Liver (tissue), 3 donors: Measurements from ENCODE around the gene SLC44A3.

Experiments
- EGR1 ChIP-seq, 2 donors: IDR thresholded peaks; 2 replicates each; pipeline ENCODE4 v1.6.1; 2016 to 2018; ENCODE audit warnings: antibody characterized with exemption in 2 of 2, low read depth in 2 of 2
- GABPA ChIP-seq, 2 donors: IDR thresholded peaks in 1 of 2; conservative IDR thresholded peaks in 1 of 2; 2 replicates each; pipeline ENCODE4 v1.6.1; 2016; ENCODE audit warnings: antibody characterized with exemption in 2 of 2, mild to moderate bottlenecking in 1 of 2, moderate library complexity in 1 of 2
- JUND ChIP-seq, 2 donors: IDR thresholded peaks; 2 replicates each; pipeline ENCODE4 v1.6.1; 2016; ENCODE audit warnings: antibody characterized with exemption in 2 of 2
- MAX ChIP-seq: IDR thresholded peaks from 2 replicates; pipeline ENCODE4 v1.6.1; 2016; ENCODE audit warnings: antibody characterized with exemption
- RAD21 ChIP-seq, 2 donors: IDR thresholded peaks; 2 replicates each; pipeline ENCODE4 v1.6.1; 2016; ENCODE audit warnings: antibody characterized with exemption in 2 of 2, mild to moderate bottlenecking in 2 of 2
- SP1 ChIP-seq: IDR thresholded peaks from 2 replicates; pipeline ENCODE4 v1.6.1; 2018; ENCODE audit warnings: antibody characterized with exemption, mild to moderate bottlenecking
- TAF1 ChIP-seq: conservative IDR thresholded peaks from 2 replicates; pipeline ENCODE4 v1.6.1; 2016; ENCODE audit warnings: antibody characterized with exemption, mild to moderate bottlenecking
- YY1 ChIP-seq: IDR thresholded peaks from 2 replicates; pipeline ENCODE4 v1.6.1; 2016; ENCODE audit warnings: antibody characterized with exemption, mild to moderate bottlenecking
- TF ChIP-seq, protein P1 (sequence below): fragments of 150-350 bp; IDR thresholded peaks from 2 replicates; pipeline ENCODE4 v1.5.1; 2017; ENCODE audit warnings: improper control_type of control experiment, low read depth, low read length; ENCODE audit not compliant: missing input control
- TF ChIP-seq, protein P2 (sequence below): IDR thresholded peaks from 2 replicates; pipeline ENCODE4 v1.6.1; 2016; ENCODE audit warnings: antibody characterized with exemption, mild to moderate bottlenecking
- TF ChIP-seq, protein P3 (sequence below): IDR thresholded peaks from 2 replicates; pipeline ENCODE4 v1.6.1; 2016; ENCODE audit warnings: antibody characterized with exemption
- donor health status: healthy.
- donor health status: healthy.

DNA sequence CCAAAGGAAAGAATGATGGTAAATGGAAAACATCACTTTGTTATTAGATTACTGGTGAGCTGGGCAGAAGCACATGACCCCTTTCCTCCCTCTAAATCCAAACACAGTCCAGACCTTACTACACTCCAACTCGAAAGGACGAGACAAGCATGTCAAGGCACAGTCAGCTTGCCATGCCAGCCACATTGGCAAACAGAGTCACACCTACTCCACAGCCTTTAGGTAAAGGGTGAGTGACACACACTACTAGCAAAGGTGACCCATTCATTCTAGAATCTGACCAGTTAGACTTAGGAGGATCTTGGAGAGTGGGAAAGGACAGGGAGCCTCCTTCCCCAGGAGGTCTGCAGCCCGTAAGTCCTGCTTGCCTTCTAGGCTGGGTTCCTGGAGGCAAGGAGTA lies 3.0 kb downstream of the SLC44A3 start:
- TF ChIP-seq, protein P1, sequence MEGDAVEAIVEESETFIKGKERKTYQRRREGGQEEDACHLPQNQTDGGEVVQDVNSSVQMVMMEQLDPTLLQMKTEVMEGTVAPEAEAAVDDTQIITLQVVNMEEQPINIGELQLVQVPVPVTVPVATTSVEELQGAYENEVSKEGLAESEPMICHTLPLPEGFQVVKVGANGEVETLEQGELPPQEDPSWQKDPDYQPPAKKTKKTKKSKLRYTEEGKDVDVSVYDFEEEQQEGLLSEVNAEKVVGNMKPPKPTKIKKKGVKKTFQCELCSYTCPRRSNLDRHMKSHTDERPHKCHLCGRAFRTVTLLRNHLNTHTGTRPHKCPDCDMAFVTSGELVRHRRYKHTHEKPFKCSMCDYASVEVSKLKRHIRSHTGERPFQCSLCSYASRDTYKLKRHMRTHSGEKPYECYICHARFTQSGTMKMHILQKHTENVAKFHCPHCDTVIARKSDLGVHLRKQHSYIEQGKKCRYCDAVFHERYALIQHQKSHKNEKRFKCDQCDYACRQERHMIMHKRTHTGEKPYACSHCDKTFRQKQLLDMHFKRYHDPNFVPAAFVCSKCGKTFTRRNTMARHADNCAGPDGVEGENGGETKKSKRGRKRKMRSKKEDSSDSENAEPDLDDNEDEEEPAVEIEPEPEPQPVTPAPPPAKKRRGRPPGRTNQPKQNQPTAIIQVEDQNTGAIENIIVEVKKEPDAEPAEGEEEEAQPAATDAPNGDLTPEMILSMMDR: no peak
- TF ChIP-seq, protein P2, sequence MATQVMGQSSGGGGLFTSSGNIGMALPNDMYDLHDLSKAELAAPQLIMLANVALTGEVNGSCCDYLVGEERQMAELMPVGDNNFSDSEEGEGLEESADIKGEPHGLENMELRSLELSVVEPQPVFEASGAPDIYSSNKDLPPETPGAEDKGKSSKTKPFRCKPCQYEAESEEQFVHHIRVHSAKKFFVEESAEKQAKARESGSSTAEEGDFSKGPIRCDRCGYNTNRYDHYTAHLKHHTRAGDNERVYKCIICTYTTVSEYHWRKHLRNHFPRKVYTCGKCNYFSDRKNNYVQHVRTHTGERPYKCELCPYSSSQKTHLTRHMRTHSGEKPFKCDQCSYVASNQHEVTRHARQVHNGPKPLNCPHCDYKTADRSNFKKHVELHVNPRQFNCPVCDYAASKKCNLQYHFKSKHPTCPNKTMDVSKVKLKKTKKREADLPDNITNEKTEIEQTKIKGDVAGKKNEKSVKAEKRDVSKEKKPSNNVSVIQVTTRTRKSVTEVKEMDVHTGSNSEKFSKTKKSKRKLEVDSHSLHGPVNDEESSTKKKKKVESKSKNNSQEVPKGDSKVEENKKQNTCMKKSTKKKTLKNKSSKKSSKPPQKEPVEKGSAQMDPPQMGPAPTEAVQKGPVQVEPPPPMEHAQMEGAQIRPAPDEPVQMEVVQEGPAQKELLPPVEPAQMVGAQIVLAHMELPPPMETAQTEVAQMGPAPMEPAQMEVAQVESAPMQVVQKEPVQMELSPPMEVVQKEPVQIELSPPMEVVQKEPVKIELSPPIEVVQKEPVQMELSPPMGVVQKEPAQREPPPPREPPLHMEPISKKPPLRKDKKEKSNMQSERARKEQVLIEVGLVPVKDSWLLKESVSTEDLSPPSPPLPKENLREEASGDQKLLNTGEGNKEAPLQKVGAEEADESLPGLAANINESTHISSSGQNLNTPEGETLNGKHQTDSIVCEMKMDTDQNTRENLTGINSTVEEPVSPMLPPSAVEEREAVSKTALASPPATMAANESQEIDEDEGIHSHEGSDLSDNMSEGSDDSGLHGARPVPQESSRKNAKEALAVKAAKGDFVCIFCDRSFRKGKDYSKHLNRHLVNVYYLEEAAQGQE: no peak
- TF ChIP-seq SP1 (no peak), JUND (IDR thresholded peaks at IDR 0.05) (no peak), EGR1 (IDR thresholded peaks at IDR 0.05; ENCODE audit: low read depth in 2 of 2) (no peak), YY1 (no peak), MAX (no peak), TAF1 (no peak), RAD21 (IDR thresholded peaks at IDR 0.05) (no peak), GABPA (IDR thresholded peaks at IDR 0.05 in 1 of 2, conservative IDR thresholded peaks at IDR 0.05 in 1 of 2) (no peak)
- TF ChIP-seq, protein P3, sequence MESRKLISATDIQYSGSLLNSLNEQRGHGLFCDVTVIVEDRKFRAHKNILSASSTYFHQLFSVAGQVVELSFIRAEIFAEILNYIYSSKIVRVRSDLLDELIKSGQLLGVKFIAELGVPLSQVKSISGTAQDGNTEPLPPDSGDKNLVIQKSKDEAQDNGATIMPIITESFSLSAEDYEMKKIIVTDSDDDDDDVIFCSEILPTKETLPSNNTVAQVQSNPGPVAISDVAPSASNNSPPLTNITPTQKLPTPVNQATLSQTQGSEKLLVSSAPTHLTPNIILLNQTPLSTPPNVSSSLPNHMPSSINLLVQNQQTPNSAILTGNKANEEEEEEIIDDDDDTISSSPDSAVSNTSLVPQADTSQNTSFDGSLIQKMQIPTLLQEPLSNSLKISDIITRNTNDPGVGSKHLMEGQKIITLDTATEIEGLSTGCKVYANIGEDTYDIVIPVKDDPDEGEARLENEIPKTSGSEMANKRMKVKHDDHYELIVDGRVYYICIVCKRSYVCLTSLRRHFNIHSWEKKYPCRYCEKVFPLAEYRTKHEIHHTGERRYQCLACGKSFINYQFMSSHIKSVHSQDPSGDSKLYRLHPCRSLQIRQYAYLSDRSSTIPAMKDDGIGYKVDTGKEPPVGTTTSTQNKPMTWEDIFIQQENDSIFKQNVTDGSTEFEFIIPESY: no peak
